Suppressor macrophage treated with lipopolysaccharide for 4 hours (primary cell): ENCODE data around the gene MAPKAPK2.

ENCODE experiments used
- DNase-seq: peaks from one replicate; pipeline ENCODE4 v3.0.0-alpha.2; 2020

The MAPKAPK2 gene

GRCh38 chr1:206685334-206685768 is 646 bp downstream of the MAPKAPK2 start:
- DNase-seq, result peak; percentile 66

GRCh38 chr1:206685769-206686477 is 1.2 kb downstream of the MAPKAPK2 start:
- peak; percentile 91 for DNase-seq

- no peak for DNase-seq
Measured at GRCh38 chr1:206686478-206687249, 2.0 kb downstream of the MAPKAPK2 start.

- DNase-seq, result no peak
Measured at GRCh38 chr1:206687251-206687914, 2.7 kb downstream of the MAPKAPK2 start.

- peak; percentile 62 for DNase-seq
Measured at GRCh38 chr1:206687915-206688442, 3.3 kb downstream of the MAPKAPK2 start.

GRCh38 chr1:206690516-206690915 is 5.8 kb downstream of the MAPKAPK2 start:
- DNase-seq, result no peak

GRCh38 chr1:206691604-206692003 is 6.9 kb downstream of the MAPKAPK2 start:
- no peak for DNase-seq

GRCh38 chr1:206693029-206693428 is 8.3 kb downstream of the MAPKAPK2 start:
- no peak for DNase-seq

- DNase-seq, result no peak
Measured at GRCh38 chr1:206693592-206693991, 8.9 kb downstream of the MAPKAPK2 start.

GRCh38 chr1:206694171-206695124 is 9.7 kb downstream of the MAPKAPK2 start:
- DNase-seq, result no peak

GRCh38 chr1:206695733-206696132 is 11.0 kb downstream of the MAPKAPK2 start:
- no peak for DNase-seq

- no peak for DNase-seq
Measured at GRCh38 chr1:206696812-206697585, 12.3 kb downstream of the MAPKAPK2 start.

GRCh38 chr1:206698011-206698410 is 13.3 kb downstream of the MAPKAPK2 start:
- DNase-seq, result no peak

- DNase-seq, result peak; percentile 52
Measured at GRCh38 chr1:206699000-206699586, 14.4 kb downstream of the MAPKAPK2 start.

- DNase-seq, result no peak
Measured at GRCh38 chr1:206699626-206700025, 14.9 kb downstream of the MAPKAPK2 start.

- no peak for DNase-seq
Measured at GRCh38 chr1:206700445-206701036, 15.8 kb downstream of the MAPKAPK2 start.

- no peak for DNase-seq
Measured at GRCh38 chr1:206702260-206702659, 17.6 kb downstream of the MAPKAPK2 start.

GRCh38 chr1:206702803-206703202 is 18.1 kb downstream of the MAPKAPK2 start:
- no peak for DNase-seq

GRCh38 chr1:206703661-206704060 is 19.0 kb downstream of the MAPKAPK2 start:
- DNase-seq, result no peak

GRCh38 chr1:206704226-206704625 is 19.5 kb downstream of the MAPKAPK2 start:
- DNase-seq, result peak; percentile 45

- DNase-seq, result peak; percentile 35
Measured at GRCh38 chr1:206705191-206705590, 20.5 kb downstream of the MAPKAPK2 start.
